GM18867 (cell line): ENCODE results near the gene VEGFB.

ENCODE experiments used
- ATAC-seq: cut with Tn5 transposase; IDR thresholded peaks from one replicate; pipeline ENCODE4 v1.9.1; 2021; ENCODE audit warnings: mild to moderate bottlenecking, moderate library complexity; ENCODE audit not compliant: unreplicated experiment

VEGFB gene

DNA sequence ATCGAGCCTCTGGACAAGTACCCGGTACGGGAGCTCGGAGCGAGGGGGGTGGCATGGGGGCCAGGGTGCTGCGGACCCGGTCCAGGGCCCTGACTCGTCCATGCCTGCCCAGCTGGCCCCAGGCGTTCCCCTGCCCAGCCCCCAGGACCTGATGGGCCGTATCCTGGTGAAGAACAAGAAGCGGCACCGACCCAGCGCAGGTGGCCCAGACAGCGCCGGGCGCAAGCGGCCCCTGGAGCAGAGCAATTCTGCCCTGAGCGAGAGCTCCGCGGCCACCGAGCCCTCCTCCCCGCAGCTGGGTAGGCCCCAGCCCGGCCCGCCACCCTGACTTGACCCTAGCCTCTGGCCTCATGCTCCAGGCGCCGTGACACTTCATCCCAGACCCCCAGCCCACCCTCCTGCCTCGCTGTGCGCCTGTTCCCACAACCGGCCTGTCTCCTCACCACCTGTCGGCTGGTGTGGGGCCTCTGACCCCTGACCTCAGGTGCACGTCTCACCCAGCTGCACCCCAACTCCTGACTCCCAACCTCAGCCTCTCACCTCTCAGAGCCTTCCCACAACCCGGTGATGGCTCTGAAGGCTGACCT, 24.7 kb downstream of the VEGFB start:
- ATAC-seq, result no peak

DNA sequence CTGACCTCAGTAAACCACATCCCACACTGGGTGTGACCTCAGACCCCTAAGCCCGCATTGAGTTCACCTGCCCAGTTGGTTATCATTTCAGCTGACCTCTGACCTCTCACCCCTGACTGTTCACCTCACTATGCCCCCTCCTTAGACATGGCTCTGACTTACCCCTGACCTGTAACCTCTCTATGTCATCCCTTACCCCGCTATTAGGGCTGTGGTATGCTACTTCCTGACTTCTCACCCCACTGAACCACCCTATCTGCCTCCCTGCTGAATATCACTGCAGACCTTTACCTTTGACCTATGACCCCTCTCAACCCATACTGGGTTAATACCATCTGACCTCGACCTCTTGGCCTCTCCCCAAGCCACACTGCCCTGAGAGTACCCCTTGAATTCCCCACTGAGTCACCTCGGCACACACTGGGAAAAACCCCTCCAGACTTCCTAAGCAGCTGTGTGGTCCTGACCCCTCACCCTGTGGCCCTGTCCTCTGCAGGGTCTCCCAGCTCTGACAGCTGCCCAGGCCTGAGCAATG, 25.2 kb downstream of the VEGFB start:
- ATAC-seq, result no peak

DNA sequence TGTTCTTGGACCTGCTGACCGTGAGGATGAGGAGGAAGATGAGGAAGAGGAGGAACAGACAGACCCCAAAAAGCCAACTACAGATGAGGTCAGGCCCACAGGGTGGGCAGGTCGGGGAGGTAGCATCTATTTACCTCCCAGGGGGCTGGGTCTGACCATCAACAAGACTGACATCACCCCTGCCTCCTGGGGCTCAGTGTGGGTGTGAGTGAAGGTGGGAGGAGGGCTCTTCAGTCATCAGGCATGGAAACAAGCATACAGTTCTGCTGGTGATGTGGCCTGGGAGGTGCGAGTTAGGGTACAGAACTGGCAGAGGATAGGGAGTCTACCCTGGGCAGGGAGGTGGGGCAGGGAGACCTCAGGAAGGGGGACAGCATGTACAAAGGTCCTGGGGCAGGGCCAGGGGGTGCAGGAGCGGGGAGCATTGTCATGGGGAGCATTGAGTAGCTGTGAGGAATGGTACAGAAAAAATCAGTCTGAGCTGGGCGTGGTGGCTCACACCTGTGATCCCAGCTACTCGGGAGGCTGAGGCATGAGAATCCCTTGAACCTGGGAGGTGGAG, 25.8 kb downstream of the VEGFB start:
- ATAC-seq, result no peak

DNA sequence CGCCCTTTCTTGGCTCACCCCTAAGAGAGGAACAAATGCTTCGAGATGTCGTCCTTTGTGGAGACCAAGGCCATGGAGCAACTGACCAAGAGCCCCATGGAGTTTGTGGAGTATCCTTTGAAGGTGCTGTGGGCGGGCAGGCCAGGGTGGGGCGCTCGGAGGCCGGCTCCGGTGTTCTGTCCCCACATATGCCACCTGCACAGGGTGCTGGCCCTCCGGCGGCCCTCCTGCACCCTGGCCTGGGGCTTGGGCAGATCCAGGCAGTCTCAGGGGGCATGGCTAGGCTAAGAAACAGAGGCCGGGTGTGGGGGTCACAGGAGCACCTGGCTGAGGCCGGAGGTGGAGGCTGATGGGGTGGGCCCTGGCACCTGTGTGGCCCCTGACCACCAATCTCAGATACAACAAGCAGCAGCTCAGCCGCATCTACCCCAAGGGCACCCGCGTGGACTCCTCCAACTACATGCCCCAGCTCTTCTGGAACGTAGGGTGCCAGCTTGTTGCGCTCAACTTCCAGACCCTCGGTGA, 27.2 kb downstream of the VEGFB start:
- no peak for ATAC-seq

DNA sequence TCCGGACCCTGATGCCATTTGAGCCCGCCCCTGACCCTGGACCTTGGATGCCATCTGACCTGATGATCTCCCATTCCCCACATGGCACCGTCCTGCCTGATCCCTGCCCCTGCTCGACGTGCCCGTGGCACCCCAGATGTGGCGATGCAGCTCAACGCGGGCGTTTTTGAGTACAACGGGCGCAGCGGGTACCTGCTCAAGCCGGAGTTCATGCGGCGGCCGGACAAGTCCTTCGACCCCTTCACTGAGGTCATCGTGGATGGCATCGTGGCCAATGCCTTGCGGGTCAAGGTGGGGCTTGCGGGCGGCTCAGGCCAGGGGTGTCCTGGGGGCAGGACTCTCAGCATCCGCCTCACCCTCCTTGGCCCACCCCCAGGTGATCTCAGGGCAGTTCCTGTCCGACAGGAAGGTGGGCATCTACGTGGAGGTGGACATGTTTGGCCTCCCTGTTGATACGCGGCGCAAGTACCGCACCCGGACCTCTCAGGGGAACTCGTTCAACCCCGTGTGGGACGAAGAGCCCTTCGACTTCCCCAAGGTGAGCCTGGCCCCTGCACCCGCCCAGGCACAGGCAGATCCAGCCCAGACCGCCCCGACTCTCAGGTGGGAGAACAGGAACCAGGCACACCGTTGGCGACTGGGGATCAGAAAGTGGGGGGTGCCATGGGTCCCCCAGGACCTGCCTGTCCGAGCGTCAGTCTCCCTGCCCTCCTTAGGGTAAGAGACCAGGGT, 28.1 kb downstream of the VEGFB start:
- ATAC-seq, result no peak

DNA sequence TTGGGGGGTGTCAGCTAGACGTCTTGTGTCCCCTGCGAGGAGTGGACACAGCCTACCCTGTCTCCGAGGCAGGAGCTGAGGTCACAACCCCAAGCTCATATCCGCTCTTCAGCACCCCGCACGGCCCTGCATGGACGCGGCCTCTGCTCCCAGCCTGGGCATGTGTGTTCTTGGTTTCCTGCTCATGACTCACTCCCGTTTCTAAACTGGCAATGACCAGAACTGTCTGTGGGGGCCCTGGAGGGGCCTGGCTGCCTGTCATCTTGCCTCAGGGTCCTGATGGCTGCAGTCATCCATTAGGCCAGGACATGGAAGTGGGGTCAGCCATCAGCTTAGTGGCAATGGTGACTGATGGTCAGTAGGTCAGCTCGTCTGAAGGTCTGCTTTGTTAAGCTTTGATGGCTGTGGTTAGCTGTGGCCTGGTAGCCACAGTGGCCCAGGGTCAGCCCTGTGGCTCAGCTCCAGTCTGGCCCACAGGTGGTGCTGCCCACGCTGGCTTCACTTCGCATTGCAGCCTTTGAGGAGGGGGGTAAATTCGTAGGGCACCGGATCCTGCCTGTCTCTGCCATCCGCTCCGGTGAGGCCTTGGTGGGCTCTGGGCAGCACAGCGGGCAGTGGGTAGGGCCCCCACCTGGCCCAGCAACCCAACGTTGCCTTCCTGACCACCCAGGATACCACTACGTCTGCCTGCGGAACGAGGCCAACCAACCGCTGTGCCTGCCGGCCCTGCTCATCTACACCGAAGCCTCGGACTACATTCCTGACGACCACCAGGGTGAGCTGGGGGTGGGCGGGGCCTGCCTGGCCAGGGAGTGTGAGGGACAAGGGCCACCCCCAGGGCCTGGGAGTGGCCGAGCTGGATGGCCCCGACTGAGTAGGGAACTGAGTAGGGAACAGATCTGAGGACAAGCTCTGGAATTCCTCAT, 28.9 kb downstream of the VEGFB start:
- no peak for ATAC-seq

DNA sequence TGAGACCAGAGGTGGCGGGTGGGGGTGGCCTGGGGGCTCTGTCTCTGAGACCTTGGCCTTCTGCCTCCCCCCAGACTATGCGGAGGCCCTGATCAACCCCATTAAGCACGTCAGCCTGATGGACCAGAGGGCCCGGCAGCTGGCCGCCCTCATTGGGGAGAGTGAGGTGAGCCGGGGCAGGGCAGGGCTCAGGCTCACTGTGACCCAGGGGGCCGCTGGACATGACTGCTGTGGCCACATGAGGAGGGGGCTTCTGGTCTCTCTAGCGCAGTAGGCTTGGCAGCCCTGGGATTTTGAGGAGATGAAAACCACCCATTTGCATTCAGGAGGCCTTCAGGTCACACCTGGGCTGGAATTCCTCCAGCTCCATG, 29.5 kb downstream of the VEGFB start:
- ATAC-seq, result no peak

DNA sequence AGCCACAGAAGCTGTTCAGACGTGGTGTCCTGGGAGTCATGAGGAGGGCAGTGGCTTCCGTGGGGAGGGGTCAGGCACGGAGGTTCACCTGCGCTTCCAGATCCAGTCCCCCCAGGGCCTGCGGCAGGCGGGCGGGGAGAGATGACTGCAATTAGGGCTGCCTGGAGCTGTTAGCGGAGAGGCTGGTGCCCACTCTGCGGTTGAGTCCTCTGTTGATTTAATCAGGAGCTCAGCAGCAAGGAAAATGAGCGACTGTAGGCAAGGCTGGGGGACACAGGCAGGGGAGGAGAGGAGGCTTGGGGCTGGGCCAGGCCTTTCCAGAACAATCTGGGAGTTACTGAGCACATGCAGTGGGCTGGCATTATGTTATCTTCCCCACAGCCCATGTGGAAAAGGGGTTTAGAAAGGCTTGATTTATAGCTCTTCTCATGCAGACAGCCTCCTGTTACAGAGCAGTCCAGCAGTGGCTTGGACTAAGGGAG, 30.0 kb downstream of the VEGFB start:
- ATAC-seq, result no peak

DNA sequence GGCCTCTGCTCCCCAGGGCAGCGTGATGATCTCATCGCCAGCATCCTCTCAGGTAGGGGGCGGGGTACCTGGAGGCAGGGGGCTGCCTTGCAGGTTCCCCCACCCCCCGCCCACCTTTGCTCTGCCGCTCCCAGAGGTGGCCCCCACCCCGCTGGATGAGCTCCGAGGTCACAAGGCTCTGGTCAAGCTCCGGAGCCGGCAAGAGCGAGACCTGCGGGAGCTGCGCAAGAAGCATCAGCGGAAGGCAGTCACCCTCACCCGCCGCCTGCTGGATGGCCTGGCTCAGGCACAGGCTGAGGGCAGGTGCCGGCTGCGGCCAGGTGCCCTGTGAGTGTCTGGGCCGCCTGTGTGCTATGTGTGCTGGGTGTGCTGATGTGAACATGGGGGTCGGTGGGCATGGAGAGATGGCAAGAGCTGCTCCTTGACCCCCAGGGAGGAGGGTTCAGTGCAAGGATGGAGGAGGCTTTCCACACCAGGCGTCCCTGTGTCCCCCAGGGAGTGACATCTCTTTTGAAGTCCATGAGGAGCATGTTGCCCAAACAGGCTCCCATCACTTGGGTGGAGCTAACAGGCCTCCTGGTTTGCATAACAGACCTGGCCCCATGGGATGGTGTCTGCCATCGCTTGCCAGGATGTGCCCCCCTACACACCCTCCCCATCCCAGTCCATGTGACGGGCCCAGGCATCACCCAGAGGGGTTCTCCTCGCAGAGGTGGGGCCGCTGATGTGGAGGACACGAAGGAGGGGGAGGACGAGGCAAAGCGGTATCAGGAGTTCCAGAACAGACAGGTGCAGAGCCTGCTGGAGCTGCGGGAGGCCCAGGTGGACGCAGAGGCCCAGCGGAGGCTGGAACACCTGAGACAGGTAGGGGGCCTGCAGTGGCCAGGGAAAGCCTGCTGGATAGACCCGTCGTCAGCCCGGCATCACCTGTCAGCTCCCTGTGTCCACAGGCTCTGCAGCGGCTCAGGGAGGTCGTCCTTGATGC, 31.1 kb downstream of the VEGFB start:
- ATAC-seq, result no peak

DNA sequence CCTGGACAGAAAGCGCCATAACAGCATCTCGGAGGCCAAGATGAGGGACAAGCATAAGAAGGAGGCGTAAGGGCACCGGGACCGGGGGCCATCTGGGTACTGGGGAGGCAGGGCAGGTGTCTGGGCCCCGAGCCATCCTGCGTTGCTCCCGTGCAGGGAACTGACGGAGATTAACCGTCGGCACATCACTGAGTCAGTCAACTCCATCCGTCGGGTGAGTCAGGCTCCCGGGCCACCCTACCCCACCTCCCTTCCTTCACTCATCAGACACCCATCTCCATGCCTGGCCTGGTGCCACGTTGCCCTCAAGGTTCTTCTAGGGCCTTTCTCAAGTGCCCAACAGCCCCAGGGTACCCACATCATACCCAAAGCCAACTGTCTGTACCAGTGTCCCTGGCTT, 32.0 kb downstream of the VEGFB start:
- ATAC-seq, result no peak

DNA sequence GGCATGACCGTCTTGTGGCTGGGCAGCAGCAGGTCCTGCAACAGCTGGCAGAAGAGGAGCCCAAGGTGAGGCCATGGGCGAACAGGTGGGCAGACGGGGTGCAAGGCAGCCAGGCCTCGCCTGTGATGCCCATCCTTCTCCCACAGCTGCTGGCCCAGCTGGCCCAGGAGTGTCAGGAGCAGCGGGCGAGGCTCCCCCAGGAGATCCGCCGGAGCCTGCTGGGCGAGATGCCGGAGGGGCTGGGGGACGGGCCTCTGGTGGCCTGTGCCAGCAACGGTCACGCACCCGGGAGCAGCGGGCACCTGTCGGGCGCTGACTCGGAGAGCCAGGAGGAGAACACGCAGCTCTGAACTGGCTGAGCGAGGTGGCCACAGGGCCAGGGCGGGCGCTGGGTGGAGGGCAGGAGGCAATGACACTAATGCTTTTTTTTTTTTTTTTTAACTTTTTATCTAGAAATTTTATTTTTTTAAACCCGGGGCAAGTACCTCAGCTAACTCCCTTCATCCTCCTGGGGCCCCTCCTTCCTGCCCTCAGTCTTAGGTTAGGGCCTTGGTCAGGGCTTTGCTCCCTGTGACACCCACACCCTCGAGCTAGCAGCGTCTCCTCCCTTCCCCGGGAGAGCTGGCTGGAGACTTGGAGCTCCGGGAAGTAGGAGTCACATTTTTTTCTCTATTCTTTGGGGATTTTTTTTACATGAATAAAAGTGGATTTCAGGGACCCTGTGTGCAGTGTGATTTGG, 33.0 kb downstream of the VEGFB start:
- no peak for ATAC-seq

DNA sequence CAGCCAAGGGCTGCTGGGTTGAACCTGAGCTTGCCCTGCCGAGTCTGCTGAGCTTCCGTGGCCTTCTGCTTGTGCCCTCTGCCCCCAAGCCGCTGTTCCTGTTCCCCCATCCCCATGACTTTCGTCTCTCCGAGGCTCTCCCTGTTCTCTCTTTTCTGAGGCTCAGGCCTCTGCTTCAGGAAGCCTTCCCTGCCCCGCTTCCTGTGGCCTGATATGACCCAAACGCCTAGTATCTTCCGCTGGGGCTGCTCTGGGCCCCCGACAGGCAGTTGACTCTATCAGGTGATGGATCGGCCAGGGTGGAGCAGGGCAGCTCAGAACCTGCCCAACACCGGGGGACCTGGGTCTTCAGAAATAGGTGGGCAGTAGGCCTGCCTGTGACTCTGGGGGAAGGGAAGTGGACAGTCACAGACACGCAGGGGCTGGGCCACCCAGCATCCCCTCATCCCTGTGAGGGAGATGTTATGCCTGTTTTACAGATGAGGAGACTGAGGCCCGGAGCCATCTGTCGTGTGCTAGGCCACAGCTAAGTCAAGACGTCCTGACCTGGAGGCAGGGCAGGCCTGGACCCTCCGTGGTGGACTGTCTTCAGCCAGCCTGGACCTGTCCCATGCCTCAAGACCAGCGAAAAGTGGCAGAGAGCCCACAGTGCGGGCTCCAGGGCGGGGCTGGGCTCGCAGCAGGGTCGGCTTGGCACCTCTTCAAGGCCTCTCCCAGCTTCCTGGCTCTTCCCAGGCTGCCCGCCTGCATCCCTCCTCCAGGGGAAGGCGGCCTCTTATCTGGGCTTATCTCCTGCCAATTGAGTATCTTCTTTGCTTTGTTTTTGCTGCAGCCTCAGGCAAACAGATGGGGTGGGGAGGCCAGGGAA, 33.9 kb downstream of the VEGFB start:
- ATAC-seq, result no peak

DNA sequence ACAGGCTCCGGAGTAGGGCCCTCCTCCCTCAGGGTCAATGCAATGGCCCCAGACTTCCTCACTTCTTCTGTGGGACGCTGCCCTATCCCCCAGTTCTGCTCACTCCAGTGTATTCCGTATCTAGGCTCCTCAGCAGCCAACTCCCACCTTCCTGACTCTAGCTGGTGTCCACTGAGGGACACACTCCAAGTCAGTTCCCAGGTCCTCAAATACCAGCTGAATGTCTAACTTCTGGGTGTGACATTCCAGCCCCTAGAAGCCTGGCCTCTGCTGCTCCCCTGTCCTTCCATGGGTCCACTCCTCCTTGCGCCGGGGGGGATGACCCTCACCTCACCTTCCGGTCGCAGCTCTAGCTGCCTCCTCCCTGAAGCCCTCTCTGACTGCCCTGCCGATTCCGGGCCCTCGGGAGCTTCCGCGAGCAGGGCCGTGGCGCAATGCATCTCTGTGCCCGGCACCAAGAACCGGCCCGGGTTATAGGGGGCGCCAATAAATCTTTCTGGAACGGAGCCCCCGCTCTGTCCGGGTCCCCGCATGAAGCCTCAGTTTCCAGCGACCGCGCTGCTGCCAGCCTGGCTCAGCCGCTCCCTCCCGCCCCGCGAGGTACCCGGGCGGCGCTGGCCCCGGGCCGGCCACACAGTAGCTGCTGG, 34.6 kb downstream of the VEGFB start:
- ATAC-seq, result no peak

DNA sequence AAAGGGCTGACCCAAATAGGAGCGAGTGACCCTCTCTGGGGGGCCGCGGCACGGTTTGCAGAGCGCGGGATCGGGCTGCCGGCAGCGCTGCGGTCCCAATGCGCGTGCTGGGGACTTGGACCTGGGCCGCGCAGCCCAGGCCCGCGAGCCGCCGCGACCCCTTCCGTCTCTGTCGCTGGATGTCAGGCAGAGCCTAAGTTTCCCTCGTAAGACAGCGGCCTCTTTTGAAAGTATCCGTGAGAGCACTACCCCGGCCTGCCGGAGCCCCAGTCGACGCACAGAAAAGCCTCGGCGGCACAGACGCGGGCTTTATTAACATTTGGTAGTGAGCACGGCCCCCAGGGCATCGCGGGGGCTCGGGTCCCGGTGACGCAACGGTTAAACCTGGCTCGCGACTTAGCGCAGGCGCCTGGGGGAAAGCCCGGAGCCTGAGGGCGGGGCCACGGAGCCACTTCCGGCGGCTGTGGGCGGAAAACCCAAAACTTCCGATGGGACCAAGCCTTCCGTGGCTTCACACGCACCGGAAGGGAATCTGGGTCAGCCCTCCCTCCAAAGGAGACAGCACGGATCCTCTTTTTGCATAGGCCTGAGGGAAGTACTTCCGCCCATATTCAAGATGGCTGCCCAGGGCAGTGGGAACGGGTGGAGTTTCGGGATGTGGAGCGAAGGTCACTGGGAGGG, 35.3 kb downstream of the VEGFB start:
- peak; percentile 69 for ATAC-seq

DNA sequence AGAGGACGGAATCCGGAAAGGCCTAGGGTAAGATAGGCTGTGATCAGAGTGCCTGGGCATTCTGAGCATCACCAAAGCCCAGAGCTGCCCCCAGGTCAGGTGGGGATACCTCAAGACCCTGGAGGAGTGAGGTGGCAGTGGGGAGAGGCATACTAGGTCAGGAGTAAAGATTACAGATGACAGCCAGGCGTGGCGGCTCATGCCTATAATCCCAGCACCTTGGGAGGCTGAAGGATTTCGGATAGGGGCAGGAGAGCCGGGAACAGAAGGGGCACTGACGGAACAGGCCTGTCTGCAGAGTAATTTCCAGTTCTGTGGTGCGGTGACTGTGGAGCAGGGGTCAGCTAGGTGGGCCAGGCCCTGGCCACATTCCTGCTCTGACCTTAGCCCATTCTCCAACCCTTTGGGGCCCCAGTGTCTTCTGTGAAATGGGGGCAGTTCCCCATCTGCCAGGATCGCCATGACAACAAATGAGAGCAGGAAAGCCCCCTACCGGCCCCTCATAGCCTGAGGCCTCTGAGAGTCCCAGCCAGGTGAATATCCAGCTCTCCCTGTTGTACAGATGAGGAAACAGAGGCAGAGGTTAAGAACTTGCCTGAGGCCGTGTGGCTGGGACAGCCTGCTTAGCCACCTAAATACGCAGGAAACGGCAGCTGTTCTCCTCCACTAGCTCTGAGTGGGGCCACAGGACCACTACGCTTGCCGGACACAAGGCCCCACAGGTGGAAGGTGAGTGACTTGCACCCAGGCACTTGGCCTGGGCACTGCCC, 40.8 kb downstream of the VEGFB start:
- no peak for ATAC-seq

DNA sequence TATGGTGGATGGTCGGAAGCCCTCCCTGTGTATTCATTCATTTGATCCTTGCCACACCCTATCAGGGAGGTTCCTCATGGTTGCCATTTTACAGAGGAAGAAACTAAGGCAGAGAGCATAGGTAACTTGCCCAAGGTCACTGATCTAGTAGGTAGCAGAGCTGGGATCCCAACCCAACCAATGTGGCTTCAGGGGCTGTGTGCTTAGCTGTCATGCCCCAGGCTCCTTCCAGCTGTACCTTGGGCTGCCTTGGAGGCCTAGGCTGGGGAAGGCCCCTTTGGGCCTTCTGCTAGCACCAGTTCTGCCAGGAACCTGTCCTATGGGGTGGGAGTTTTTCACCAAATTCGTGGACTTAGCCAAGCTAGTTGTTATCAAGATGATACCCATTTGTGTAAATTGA, 41.5 kb downstream of the VEGFB start:
- no peak for ATAC-seq
